Effector CD8-positive, alpha-beta T cell (primary cell): ENCODE data around the gene GMFB.

ENCODE experiments used
- DNase-seq: peaks from one replicate; lab custom pipeline; 2025; lab: John Stamatoyannopoulos, UW

GMFB gene

GRCh38 chr14:54490445-54491175, 1.8 kb upstream of the GMFB start:
- no peak for DNase-seq

- DNase-seq: no peak
Measured at GRCh38 chr14:54489731-54490444, 1.1 kb upstream of the GMFB start.

- DNase-seq: no peak
Measured at GRCh38 chr14:54489318-54489683, 521 bp upstream of the GMFB start.

GRCh38 chr14:54488318-54488645, 498 bp downstream of the GMFB start:
- DNase-seq: peak; percentile 28

- DNase-seq: no peak
Measured at GRCh38 chr14:54487771-54488170, 1.0 kb downstream of the GMFB start.

GRCh38 chr14:54486685-54487084, 2.1 kb downstream of the GMFB start:
- no peak for DNase-seq

- DNase-seq: no peak
Measured at GRCh38 chr14:54483846-54484245, 4.9 kb downstream of the GMFB start.

- no peak for DNase-seq
Measured at GRCh38 chr14:54483073-54483745, 5.6 kb downstream of the GMFB start.

GRCh38 chr14:54481695-54482094, 7.1 kb downstream of the GMFB start:
- no peak for DNase-seq

GRCh38 chr14:54480830-54481562, 7.8 kb downstream of the GMFB start:
- no peak for DNase-seq

GRCh38 chr14:54478636-54479215, 10.1 kb downstream of the GMFB start:
- DNase-seq: no peak

- no peak for DNase-seq
Measured at GRCh38 chr14:54475911-54476310, 12.9 kb downstream of the GMFB start.

- DNase-seq: no peak
Measured at GRCh38 chr14:54475187-54475899, 13.4 kb downstream of the GMFB start.

- DNase-seq: no peak
Measured at GRCh38 chr14:54474232-54474793, 14.5 kb downstream of the GMFB start.

- DNase-seq: no peak
Measured at GRCh38 chr14:54472315-54472714, 16.5 kb downstream of the GMFB start.

- no peak for DNase-seq
Measured at GRCh38 chr14:54471641-54472040, 17.1 kb downstream of the GMFB start.

GRCh38 chr14:54470701-54471100, 18.1 kb downstream of the GMFB start:
- no peak for DNase-seq

- no peak for DNase-seq
Measured at GRCh38 chr14:54467280-54467679, 21.5 kb downstream of the GMFB start.

- no peak for DNase-seq
Measured at GRCh38 chr14:54465654-54466053, 23.1 kb downstream of the GMFB start.

- no peak for DNase-seq
Measured at GRCh38 chr14:54462048-54462447, 26.7 kb downstream of the GMFB start.

- no peak for DNase-seq
Measured at GRCh38 chr14:54459106-54459505, 29.7 kb downstream of the GMFB start.
